Ramos (cell line): Measurements from ENCODE around the gene CLNK.

Experiments used
- in situ Hi-C: fragments of 300-500 bp; cut with MboI; formaldehyde crosslinking; loops from one replicate; pipeline ENCODE4 v1.14.3; 2022; ENCODE audit warnings: low sequenced_read_pairs; ENCODE audit not compliant: unreplicated experiment

Gene CLNK

GRCh38 chr4:10466161-10466560 lies 218.4 kb downstream of the CLNK start:
- in situ Hi-C loops, result no loop called here

DNA sequence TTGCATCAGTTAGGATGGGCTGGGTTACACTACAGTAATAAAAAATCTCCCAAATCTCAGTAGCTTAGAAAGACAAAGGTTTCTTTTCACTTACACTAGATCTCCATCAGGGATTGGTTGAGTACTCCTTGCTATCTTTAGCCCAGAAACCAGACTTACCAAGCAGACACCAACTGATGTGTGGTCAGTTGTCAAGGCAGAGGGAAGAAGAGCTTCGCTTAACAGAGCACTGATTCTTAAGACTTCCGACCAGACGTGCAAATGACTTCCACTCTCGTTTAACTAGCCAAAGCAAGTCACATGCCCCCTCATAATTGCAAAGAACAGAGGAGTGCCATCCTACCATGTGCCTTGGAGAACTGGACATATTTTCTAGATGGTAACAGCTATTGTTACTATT lies 221.7 kb downstream of the CLNK start:
- in situ Hi-C loops, result no loop called here

DNA sequence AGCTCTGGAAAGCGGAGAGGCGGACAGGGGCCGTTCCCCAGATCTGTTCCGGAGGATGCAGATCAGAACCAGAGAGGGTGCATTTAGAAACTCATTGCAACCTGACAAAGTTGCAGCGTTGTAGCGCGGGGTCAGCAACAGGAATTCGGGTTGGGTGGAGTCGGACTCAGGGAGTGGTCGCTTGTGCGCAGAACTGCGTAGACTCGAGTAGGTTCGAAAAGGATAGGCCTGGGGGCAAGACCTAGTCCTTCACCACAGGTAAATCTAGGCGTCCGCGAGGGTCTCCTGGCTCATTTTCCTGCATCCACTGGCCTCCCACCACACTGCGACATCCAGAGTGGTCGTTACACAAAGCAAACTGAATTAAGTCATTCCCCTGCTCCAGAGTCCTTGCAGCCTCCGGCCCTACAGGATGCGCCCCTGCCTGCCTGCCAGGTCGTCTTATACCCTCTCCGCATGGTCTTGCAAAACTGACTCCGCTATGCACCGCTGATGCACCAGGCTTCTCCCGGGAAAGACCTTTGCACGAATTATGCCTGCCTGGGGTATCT lies 222.6 kb downstream of the CLNK start:
- in situ Hi-C loops, result no loop called here

DNA sequence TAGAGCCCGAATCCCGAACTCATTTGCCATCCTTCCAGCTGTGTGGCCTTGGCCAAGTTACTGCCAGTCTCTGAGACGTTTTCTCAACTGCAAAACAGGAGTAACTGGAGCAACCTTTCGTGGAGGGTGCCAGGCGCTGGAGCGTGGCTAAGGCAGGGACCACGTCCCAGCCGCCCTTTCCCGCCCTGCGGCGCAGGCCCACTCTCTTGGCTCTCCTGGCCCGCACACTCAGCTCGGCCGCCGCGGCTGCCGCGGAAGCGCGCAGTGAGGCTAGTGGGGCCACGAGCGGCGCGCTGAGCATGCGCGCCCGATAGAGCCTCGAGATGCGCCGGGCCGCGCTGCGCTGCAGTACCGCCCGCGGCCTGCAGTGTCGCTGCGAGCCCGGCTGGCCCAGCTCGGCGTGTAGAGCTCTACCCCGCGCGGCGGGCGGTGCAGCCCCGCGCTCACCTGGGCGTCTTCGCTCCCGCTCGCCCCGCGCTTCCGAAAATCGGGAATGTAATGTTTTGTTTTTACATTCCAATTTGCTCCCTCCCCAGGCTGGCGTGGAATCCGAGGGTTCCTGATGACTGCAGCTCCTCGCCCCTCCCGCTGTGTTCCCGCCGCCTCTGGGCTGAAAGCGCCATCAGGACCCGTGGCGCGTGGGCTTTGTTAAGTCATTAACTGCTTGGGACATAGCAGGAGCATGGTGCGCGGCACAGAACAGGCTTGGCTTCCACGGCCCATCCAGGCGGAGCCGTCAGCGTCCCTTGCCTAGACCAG lies 223.3 kb downstream of the CLNK start:
- in situ Hi-C loops, result no loop called here

DNA sequence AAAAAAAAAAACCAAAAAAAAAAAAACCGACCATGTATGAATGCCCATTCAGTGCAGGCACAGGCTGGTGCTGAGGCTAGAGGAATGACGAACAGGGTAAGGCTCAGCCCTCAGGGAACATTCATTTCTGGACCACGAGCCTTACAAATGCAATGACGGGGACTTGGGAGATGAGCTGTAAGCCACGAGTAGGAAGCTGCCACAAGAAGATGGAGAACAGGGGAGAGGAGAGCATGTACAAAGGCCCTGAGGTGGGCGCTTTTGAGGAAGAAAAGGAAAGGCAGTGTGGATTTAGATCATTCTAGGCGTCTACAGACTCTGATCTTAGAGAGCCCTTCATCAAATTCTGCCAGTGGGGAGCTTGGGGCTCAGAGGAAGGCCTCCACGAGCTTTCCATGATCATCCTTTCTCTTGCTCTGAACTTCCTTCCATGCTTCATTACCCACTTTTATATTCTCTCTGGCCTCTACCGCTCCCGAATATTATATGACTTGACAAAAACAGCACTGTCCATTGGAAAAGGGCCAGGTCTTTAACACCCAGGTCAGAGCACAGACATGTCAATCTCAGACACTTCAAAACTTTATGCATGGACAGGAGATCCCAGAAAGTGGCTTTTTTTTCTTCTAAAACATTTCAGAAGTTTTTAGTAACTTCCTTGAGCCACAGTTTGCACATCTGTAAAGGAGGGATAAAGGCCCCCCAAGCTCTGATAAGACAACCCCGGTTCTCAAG lies 224.1 kb downstream of the CLNK start:
- in situ Hi-C loops, result no loop called here

DNA sequence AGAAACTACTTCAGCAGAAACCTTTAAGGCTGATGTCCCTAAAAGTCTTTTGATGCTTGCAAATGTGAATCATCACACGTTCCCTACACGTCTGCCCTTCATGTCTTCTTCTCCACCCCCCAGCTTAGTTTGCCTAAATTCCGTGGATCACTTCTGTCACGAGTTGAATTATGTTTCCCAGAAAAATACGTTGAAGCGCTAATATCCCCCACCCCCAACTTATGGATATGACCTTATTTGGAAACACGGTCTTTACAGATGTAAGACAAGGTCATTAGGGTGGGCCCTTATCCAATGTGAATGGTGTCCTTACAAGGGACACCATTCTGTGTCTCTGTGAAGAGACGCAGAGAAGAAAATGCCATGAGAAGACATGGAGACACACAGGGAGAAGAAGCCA lies 225.3 kb downstream of the CLNK start:
- in situ Hi-C loops, result no loop called here

- in situ Hi-C loops, result no loop called here
These were observed 226.4 kb downstream of the CLNK start for GRCh38 chr4:10458177-10458576.

- in situ Hi-C loops, result no loop called here
These were observed 227.2 kb downstream of the CLNK start, which contains the start of gene ZNF518B for GRCh38 chr4:10457255-10457801. Gene ZNF518B (minus strand): TSS chr4:10457426. CDS start chr4:10446328, 11,098 bp downstream.

- in situ Hi-C loops, result no loop called here
These were observed 227.8 kb downstream of the CLNK start for GRCh38 chr4:10456595-10457254.

GRCh38 chr4:10456260-10456594 lies 228.3 kb downstream of the CLNK start:
- in situ Hi-C loops, result no loop called here

DNA sequence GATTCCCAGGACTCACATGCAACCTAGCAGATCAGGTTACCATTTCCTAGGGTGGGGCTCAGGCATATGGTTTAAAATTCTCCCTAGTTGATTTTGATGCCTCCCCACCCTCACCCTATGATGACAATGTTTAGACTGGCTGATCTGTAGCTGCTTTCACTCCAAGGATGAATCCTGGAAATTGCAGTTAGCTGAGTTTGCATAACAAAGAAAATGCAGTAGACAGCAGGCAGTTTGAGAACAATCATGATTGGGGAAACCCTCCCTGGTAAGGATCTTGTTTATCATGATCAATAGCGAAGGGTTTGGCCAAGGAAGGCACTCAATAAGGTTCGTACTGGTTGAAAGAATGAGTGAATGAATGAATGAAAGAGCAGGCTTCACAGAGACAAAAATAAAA lies 229.4 kb downstream of the CLNK start:
- in situ Hi-C loops, result no loop called here

DNA sequence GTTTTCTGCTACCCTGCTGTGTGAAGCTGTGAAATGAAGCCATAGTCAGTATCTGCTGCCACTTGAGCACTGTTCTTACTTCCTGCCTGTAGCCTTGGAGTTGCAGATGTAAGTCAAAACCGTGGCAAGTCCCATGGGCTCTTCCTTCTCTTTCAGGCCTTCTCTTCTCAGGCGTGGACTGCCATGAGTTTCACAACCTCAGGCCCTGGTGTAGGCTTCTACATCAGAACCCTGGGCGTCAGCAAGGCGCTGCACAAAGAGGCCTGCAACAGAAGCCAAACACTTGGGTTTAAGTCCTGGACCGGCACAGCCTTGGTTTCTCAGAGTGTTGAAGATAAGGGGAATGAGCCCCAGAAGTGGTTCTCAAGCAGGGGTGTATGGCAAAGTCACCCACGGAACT lies 229.8 kb downstream of the CLNK start:
- in situ Hi-C loops, result no loop called here

DNA sequence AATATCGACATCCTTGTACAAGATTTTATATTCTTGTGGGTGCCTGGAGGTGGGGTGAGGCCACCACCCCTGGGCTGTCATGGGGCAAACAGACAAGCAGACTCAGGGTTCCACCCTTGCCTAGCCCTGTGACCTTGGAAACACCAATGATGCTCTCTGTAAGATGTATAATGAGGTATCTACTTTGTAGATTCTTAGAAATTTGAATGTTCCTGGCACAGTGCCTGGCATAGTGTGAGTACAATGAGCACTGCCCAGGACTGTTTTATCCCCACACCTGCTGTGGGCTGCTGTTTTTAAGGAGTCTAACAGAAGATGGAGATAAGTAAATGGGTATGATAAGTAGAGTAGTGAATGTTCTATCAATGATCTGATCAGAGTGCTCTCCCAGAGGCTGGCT lies 230.4 kb downstream of the CLNK start:
- in situ Hi-C loops, result no loop called here

GRCh38 chr4:10448991-10449390 lies 235.6 kb downstream of the CLNK start:
- in situ Hi-C loops, result no loop called here

GRCh38 chr4:10442976-10443375 lies 241.6 kb downstream of the CLNK start:
- in situ Hi-C loops, result no loop called here

- in situ Hi-C loops, result no loop called here
These were observed 243.1 kb downstream of the CLNK start for GRCh38 chr4:10441512-10441911.

- in situ Hi-C loops, result no loop called here
These were observed 245.6 kb downstream of the CLNK start for GRCh38 chr4:10438924-10439323.

DNA sequence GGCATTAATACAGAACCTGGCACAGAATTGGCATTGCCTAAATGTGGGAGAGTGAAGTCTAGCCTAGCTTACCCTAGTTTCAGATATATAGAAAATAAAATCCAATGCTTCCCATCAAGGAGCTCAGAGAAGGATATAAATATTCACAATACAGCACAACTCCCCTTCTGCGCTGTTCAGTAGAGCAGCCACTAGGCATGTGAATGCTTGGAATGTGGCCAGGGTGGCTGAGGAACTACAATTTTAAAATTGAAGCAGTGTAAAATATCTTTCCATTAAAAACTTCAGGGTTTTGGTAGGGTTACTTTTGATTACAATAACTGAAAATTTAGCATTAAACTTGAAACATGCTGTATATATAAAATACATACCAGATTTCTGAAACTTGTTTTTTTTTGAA lies 246.8 kb downstream of the CLNK start:
- in situ Hi-C loops, result no loop called here
